GM21390 (cell line): ENCODE measurements around the gene PEAK3.

ENCODE experiments used
- ATAC-seq: cut with Tn5 transposase; IDR thresholded peaks from one replicate; pipeline ENCODE4 v1.9.1; 2021; ENCODE audit not compliant: unreplicated experiment

Gene PEAK3

DNA sequence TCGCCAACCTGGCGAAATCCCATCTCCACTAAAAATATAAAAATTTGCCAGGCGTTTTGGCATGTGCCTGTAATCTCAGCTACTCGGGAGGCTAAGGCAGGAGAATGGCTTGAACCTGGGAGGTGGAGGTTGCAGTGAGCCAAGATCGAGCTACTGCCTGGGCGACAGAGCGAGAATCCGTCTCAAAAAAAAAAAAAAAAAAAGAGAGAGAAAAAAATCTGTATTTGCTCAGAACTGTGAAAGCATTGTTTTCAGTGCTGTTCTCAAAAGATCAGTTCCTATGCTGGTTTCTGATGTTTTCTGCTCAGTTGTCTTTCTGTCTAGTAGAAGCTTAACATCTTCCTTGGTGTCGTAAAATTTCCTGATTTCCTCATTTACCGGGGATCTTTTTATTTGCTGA is 42.8 kb downstream of the PEAK3 start:
- ATAC-seq: no peak

DNA sequence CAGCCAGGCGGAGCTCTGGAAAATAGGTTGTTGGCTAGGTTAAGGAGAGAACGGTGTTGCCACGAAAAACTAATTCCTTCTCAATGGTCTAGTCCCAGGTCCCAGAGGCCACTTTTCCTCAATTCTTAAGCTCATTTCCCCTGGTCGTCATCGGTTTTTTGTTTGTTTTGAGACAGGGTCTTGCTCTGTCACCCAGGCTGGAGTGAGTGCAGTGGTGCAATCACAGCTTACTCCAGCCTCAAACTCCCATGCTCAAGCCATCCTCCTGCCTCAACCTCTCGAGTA is 44.2 kb downstream of the PEAK3 start:
- no peak for ATAC-seq

DNA sequence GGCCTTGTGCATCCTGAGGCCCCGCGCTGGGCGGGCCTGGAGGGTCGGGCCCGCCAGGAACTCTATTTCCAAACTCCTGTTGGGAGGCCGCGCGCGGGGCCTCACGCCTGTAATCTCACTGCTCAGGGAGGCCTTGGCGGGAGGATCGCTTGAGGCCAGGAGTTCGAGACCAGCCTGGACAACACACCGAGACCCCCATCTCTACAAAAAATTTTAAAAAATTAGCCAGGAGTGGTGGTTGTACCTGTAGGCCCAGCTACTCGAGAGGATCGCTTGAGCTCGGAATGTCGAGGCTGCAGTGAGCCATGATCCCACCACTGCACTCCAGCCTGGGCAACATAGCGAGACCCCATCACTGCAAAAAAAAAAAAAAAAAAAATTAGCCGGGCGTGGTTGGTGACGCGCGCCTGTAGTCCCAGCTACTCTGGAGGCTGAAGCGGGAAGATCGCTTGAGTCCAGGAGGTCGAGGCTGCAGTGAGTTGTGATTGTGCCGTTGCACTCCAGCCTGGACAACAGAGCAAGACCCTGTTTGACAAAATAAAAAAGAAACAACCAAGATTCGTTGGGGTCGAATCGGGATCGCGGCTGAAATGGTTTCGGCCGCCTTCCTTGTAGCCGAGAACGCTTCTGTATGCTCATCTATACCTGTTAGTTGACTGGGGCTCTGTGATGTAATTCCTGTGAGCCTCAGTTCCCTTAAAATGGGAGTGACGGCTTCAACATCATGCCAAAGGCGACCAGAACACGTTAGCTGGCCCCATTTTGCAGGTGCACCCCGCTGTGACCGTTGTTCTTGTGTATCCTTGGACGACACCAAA is 44.7 kb downstream of the PEAK3 start:
- ATAC-seq: no peak

DNA sequence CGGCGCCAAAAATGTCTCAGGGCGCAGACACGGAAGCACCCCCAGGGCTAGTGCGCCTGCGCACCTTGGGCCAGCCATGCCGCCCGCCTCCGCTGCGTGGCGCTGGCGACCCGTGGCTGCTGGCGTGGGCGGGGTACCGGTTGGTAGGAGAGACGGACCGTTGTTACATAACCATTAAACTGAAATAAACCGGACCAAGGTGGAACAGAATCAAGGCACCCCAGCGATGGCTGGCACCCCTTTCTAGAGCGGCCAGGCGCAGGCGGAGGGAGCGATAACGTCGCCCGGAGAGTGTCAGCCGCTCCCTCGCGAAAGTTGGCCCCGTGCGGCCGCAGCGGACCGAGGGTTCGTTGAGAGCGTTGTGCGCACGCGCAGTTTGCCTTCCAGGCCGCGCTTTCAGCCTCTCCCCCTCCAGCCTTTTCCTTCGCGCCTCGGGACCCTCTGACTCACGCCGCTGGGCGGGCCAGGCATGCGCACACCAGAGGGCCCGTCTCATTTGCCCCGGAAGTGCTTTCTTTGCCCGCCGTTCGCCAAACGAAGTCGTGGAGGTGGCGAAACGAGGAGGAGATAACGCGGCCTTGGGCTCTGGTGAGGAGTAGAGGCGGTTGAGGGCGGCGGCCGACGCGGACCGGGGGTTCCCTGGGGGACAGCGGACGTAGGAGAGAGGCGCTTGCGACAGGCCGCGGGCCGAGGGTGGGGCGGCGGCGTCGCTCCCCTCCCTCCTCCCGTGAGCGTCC is 45.5 kb downstream of the PEAK3 start, which contains the start of the genes PLEKHJ1 and SF3A2:
Gene PLEKHJ1 (minus strand): TSS at position 16 of the 737 bp plus-strand sequence. CDS start 81 bp downstream, outside the sequence.
Gene SF3A2 (plus strand): TSS at position 511 of the 737 bp plus-strand sequence. CDS start 6,595 bp downstream, outside the sequence.
- ATAC-seq: peak; percentile 56

DNA sequence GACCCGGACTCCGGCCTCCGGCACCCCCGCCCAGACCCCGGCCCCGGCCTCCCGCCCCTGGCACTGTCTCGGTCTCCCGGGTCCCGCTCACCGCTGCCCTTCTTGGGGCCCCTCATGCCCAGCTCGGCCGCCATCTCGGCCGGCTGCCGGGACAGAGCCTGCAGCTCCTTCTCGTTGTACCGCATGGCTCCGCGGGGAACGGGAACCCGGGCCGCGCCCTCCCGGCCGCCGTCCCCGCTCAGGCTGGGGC is 46.0 kb downstream of the PEAK3 start:
- ATAC-seq: no peak

DNA sequence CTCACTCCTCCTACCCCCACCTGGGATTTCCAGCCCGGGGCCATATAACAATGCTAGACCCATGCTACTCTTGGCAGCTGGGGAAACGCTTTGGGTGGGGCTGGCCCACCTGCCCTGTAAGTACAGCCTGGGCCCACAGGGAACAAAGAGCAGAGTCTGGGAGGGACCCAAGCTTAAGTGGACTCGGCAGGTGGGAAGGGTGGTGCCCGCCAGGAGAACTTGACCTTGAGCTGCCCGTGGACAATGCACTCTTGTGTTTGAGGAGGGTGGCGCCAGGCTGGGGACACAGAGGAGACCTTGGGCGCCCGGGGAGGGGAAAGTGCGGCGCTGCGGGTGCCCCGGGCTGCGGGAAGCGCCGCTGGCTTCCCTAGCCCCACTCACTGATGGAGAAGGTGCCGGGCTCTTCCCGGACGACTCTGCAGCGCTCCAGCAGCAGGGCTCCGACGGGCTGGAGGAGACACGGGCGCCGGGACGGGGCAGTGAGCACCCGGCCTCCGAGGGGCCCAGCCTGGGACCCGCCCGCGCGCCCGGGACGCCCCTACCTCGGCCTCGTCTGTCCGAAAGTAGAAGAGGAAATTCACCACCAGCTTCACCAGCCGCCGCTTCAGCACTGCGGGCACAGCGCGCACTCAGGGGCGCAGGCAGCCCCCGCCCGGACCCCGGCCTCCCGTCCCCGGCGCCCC is 46.5 kb downstream of the PEAK3 start:
- peak; percentile 13 for ATAC-seq

DNA sequence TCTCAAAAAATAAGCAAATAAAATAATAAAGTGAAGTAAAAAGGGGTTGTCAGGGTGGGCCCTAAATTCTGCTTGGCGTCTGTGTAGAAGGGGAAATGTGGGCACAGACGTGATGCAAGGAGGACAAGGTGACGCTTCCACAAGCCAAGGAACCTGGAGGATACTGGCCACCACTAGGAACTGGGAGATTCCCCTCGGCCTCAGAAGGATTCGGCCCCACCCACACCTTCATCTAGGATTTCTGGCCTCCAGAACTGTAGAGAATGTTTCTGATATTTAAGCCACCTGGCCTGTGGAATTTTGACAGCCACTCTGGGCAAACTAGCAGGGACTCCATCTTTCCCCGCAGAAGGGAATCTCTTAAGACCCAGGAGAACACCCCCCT is 47.0 kb downstream of the PEAK3 start:
- no peak for ATAC-seq

DNA sequence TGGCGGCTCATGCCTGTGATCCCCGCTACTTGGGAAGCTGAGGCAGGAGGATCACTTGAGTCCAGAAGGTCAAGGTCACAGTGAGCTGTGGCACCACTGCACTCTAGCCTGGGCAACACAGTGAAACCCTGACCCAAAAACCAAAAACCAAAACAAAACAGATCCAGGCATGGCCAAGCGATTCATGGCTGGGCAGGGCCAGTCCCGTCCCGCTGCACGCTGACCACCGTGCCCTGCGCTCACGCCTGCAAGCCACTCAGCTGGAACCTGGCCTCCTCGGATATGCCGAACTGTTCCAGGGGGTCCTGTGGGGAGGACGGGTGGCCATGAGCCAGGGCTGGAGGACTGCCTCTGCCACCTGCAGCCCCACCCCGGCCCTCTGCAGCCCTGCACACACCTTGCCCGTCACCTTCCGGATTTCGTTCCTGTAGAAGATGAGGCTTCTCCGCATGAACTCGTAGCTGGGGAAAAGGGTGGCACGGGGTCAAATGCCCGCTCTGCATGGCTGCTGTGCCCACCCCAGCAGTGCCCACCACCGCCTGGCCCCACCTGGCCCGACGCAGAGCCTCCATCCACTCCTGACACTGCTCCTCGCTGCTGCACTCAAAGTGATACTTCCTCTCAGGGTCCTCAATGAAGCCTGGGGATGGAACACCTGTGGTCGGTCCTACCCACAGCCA is 48.2 kb downstream of the PEAK3 start:
- no peak for ATAC-seq

DNA sequence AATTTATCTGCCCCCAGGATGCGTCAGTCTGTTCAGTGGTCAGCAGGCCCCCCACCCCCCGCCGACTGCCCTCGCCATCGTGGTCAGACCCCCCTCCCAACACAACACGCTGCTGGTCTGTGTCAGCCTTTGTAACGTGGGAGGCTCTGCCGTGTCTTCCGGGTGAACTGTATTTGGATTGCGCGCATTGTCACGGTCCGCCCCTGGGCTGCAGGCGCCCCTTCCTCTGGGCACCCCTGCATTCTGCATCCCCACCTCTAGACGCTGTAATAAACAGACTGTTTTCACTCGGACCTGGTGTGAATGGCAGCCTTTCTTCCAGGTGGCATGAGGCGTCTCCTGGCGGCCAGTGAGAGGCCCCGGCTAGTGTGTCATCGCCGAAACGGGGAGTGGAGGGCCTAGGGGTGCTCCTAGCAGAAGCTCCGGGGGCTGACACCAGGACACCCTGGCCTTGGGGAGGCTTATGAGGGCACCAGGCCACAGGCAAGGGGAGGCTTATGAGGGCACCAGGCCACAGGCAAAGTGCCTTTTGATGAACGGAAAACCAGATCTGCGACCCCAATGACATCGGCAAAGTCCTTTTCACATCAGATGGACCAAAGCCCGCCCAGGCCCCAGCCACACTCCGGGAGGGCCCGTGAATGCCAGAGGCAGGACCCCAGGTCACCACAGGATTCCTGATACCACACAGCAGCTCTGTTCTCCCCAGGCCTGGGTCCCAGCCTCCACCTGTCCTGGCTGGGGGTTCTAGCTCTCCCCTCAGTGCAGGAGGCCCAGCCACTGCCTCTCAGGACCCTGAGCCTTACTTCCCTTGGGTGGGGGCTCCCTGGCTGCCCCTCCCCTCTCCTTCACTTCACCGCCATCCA is 49.5 kb downstream of the PEAK3 start:
- ATAC-seq: no peak

DNA sequence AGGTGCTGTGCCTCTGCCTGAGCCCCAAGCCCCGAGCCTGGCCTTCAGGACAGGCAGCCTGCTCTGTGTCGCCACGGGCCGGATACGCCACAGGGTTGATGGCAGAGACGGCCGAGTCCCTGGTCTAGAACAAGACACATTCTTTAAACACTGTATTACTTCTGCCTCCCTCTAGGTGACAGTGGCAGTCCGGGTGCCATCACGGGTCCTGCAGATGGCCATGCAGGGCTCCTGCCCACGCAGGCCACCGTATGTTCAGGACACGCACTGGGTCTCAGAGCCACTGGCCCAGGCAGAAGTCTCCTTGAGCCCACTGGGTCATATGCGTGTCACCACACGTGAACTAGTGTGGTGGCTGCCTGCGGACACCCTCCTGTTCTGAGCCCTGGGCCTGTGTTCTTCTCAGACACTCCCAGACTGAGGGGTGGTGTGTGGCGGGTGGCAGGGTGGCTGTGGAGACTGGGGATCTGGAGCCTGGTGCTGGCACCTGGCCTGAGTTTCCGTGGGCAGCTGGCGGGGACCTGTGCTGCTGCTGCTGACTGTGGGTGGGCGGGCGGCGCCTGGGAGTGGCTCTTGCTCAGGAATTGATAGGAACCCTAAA is 50.3 kb downstream of the PEAK3 start:
- no peak for ATAC-seq

DNA sequence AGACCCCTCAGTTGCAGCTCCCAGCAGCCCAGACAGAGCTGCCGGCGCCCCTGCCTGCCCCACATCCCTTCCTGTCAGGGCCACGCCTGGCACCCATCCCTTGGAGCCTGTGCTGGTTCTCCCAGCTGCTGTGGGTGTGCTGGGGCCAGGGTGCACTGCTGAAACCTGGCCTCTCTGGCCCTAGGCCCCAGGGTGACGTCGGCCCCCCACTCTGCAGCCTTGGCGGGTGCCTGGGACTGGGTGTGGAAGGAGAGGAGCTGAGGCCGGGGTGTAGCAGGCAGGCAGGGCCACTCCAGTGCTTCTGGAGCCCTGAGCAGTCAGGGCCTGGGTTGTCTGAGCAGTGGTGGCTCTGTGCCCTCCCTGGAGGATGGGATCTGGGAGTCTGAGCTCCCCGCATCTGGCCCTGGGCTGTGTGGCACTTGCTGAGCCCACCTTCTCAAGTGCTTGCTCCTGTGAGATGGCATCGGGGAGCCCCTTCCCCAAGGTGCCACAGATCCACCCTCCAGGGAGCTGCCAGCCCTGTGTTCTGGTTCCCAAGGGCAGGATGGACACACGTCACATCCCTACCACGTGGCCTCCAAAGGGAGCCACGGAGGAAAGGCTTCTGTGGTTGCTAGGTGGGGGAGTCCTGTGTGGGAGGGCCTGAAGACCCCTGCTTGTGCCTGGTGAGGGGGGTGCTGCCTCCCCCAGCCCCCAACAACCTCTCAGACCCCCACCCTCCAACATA is 51.0 kb downstream of the PEAK3 start:
- ATAC-seq: no peak

DNA sequence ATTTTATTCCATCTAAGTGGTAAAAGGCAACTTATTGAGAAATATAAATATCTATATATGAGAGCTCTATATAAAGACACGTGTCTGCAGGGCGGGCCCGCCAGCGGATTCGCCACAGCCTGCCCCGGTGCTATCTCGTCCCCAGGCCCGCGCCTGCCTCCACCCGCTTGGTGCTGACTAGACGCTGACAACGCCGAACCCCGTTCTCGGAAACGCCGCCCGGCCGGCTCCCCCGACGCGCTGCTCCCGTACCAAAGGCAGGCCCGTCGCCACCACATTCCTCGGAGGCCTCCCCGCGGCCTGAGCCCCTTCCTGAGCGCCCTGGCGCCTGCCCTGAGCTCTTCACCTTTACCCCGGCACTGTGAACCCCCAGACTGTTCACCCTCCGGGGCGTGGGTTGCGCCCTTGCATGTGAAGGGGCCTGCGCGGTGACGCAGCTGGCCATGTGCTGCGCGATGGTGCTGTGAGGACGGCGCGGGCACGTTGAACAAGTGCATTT is 51.9 kb downstream of the PEAK3 start:
- ATAC-seq: no peak

DNA sequence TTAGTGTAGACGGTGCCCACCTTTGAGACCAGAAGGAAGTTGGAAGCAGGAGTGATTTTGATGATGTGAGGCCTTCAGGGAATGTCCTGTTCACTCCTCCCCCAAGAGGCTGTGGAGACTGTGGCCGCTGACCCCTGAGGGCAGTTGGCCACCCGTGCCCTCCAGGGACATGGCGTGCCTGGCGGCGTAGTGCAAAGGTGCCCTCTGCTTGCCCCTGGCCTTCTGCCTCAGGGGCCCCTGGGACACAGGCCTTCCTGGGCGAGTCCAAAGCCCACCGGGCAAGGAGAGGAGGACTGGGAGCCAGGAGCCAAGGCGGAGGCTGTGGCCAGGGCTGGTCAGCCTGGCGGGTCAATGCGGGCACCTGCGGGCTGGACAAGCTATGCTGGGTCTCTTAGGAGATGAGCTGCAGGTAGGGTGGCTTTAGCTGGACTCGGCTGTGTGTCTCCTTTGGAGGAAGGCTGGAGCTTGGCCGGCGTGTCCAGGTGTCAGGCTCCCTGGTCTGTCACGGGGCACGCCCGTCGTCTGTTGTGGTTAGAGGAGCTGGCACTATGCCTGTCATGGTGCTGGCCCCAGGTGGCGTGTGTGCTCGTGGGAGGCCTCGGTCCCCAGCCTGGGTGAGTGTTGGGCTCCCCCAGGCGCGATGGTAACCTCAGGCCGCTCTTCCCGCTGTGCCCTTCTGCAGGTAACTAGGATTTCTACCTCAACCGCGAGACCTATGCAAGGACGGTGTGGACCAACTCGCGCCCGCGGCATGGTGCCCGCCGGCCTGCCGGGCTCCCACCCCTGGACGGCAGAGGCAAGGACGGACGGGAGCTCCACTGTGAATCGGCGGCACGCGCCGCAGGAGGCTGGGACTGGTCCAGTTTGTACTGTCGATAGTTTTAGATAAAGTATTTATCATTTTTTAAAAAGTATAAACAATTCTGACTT is 52.6 kb downstream of the PEAK3 start:
- ATAC-seq: no peak

DNA sequence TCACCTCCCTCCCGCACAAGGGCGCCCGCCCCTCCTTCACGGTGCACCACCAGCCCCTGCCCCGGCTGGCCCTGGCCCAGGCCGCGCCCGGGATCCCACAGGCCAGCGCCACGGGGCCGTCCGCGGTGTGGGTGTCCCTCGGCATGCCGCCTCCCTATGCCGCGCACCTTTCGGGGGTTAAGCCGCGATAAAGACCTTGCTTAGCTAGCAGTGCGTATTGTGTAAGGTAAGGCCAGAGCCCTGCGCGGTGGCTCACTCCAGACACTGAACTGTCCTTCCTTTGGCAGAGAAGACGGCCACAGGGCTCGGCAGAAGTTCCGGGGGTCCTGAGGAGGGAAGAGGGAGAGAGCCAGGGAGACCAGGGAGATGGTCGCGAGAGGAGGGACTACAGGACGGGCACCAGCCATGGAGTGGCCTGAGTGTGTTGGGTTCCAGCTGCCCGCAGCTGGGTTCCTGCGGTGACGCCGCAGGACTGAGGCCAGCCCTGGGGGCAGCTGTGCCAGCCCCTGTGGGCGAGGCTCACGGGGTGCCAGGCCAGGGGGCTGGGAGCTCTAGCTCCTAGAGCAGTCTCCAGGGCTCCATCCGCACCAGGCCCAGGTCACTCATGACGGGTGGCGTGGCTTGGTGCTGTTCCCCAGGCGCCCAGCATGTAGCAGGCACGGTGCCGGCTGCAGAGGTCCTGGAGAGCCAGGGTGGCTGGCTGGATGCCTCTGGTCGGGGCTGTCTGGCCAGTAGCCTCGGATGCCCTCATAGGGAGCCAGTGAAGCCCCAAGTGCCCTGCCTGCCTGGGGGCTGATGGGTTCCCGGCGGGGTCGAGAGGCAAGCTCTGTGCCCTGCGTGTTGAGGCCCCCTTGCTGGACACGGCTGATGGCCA is 53.6 kb downstream of the PEAK3 start:
- ATAC-seq: no peak

DNA sequence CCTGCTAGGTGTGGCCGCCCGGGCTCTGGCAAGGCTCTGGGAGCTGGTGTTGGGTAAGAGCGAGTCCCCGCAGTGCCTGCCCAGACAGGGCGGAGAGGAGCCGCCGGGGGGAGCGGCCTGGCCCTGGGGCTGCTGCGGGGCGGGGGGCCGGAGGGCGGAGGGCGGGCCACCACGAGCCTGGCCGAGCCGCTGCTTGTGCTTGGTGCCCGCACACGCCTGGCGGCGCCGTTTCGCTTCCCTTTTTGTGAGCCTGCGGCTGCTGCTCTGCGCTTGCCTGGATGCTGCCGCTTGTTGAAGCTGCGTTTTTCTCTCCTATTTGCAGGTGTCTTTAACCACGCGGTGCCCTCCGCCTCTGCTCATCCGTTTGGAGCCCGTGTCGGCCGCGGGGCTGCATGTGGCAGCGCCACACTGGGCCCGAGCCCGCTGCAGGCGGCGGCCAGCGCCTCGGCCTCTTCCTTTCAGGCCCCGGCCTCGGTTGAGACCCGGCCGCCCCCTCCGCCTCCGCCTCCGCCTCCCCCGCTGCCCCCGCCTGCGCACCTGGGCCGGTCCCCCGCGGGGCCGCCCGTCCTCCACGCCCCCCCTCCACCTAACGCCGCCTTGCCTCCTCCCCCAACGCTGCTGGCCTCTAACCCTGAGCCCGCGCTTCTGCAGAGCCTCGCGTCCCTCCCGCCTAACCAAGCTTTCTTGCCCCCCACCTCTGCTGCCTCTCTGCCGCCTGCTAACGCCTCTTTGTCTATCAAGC is 54.4 kb downstream of the PEAK3 start:
- no peak for ATAC-seq

DNA sequence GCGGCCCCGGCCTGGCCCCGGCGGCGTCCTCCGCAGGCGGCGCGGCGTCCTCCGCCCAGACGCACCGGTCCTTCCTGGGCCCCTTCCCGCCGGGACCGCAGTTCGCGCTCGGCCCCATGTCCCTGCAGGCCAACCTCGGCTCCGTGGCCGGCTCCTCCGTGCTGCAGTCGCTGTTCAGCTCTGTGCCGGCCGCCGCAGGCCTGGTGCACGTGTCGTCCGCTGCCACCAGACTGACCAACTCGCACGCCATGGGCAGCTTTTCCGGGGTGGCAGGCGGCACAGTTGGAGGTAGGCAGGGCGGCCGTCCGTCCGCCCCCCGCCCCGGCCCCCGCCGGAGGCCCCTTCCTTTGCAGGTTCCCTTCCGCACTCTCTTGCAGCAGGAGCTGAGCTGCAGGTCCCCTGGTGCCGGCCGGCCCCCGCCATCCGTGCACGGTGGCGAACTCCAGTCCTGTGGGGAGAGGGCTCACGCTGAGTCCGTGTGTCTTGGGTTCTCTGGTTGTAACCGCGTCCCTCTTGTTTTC is 55.1 kb downstream of the PEAK3 start:
- ATAC-seq: no peak
